GM19351 (cell line): ENCODE results near the gene MDN1.
A peak's percentile ranks its signal among the peaks of the same experiment; 100 is the strongest.
"Not testable (repeated sequence)": the region's sequence is repeated elsewhere in the genome, so short reads cannot be mapped to it uniquely, and the experiment has no call there.

Experiments used
- ATAC-seq: cut with Tn5 transposase; IDR thresholded peaks from one replicate; pipeline ENCODE4 v1.9.1; 2021; ENCODE audit warnings: mild to moderate bottlenecking, moderate library complexity; ENCODE audit not compliant: unreplicated experiment

MDN1 gene

DNA sequence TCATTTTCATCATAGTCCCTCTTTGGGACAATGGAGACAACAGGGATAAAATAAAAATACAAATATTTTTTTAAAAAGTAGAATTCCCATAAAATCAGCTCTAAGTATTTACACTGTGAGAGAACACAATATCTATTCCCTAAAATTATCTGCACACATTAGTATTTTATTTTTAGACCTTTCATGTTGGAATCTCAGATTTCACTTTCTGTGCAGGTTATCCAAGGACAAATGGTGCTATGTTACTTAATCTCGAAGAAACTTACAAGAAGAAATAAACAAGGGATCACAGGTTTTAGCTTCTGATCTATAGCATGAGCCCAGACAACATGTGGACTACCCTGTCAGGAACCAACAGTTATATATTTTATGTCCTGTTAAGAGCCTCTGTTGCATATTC lies 158.0 kb downstream of the MDN1 start:
- ATAC-seq, result no peak

DNA sequence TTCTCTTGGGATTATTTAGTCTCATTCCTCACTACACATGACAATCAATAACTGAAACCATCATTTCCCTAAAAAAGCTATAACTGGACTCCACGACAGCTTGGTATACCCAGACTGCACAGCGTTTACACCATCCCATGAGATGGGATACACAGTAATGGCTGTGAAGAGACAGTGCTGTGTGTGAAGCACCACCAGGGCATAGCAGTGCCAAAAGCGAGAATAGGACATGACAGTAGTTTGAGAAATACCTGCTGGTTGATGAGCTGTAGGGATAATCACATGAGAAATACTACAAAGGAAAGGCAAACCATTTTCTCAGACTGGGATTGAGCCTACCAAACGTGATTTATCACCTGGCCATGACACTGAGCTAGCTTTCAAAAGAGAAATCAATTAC lies 158.6 kb downstream of the MDN1 start:
- no peak for ATAC-seq

DNA sequence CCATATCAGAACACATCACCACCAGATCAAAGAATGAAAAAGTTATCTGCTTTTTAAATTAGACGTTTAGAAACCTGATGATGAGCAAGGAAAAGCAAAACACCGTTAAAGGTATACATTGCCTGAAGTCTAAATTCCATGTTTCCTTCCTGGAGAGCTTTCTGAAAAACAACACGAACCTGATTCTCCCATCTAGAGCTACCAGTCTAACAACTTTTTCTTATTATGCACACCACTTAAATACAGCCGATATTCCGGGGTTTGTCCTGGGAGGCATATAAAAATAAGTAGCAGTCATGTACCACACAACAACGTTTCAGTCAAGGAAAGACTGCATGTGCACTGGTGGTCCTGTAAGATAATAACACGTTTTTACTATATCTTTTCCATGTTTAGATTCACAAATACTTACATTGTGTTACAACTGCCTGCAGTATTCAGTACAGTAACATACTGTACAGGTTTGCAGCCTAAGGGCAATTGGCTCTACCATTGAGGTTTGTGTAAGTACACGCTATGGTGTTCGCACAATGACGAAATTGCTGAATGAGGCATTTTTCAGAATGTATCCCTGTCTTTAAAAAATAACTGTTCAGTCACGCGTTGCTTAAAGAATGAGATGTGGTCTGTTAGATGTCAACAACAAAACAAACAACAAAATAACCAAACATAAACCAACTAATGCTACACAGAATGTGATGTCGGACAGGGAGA lies 162.0 kb downstream of the MDN1 start:
- ATAC-seq, result no peak

DNA sequence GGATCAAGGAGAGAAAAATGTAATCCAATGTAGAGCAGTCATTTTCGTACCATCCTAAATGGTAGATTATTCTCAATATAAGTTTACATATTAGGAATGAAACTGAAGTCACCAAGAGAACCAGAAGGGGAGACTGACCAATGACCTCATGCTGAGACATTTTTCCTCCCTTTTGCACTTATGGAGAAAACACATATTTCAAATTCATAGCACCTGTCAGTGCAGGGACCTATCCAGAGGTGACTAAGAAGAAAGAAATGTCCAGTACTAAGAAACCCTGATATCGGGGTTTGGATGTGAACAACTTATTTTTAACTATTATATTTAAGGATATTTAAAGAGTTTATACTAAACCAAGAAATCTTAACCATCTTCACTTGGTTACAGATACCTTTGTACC lies 164.5 kb downstream of the MDN1 start:
- ATAC-seq, result no peak

DNA sequence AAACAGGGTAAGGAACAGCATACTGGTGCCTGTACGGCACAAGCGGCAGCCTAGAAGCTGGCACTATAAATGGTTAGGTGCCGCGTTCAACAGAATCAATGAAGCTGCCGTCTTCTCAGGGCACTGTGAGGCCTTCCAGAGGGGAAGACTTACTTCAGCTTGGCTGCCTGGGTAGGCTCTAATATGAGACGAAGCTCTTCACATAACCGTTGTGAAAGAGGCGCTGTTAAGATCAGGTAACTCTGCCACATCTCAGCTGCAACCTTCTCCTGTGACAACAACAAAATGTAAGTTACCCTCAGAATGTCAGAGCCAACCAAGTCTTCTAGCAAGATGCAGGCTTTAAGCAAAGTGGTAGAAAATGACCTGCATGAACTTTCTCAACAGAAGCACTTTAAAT lies 169.0 kb downstream of the MDN1 start:
- no peak for ATAC-seq

DNA sequence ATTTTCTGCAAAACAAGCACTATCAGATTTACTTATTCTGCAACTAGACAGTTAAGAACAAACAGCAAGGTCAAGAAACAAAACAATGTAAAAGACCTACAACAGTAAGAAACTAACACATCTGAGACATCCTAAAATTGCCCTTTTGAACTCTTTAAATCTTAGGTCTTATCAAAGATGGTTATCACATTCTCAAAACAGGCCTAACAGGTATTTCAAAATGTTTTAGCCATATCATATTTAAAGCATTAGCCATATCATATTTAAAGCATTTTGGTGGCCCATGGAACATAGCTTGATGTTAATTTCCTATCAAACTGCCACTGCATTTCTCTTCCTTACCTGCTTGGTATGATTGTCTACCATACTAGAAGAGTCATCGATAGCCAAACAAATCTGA lies 169.9 kb downstream of the MDN1 start:
- ATAC-seq, result no peak

DNA sequence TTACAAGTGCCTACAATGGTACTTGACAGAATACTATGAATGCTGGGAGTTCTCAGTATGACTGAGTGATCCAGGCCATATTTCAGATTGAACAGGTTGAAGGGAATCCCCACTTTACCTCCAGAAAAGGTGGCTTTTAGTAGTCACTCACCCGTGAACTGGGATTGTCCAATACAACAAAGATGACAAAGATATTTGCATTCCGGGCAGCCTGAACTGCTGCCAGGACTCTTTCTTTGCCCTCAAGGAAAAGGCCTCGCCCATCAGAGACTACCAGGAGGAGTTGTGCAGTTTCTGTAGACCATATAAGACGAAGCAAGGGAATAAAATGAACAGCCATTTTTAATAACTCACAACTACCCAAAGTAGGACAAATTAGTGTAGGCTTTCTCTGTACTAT lies 174.7 kb downstream of the MDN1 start:
- no peak for ATAC-seq

DNA sequence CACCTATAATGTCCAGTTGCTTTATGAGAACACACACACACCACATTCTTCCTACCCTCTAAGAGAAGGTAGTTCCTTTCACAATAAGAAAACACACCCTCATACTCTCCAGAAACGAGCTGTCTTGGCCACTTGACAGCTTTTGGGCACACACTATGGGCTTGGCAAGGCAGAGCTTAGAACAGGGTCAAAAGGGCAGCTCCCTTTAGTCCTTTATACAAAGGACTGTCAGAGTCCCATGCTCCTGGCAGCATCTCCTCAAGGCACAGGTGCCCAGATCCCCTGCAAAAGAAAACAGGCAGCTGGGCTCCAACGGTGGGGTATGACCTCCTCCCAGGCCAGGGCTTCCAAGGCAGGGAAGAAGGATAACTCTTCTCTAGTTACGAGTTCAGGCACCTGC lies 176.2 kb downstream of the MDN1 start:
- ATAC-seq, result no peak

DNA sequence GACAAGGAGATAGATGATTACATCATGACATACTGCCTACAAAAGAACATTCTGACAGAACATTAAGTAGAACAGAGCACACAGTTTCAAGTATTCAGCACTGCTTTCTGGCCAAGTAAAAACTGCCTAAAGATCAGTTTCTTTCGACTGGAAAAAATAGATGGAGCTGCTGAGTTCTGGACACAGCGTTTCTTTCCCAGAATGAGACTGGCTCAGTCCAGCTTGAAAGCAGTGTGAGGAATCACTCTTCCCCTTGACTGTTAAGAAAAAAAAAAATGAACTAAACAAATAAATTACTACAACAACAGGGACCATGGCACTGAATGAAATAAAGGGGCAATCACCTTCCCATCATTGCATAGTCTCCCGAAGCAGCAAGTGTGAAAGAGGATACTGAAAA lies 176.6 kb downstream of the MDN1 start:
- no peak for ATAC-seq

DNA sequence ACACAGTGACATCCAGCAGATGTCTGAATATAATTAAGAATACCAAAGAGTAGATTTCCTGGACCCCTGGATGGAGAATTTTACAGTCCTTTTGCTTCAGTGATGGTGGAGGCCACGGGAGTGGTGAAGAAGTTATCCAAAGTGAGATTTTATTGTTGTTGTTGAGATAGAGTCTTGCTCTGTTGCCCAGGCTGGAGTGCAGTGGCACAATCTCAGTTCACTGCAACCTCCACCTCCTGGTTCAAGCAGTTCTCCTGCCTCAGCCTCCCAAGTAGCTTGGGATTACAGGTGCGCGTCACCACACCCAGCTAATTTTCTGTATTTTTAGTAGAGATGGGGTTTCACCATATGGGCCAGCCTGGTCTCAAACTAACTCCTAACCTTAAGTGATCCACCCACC lies 178.0 kb downstream of the MDN1 start:
- ATAC-seq, result not testable (repeated sequence)

DNA sequence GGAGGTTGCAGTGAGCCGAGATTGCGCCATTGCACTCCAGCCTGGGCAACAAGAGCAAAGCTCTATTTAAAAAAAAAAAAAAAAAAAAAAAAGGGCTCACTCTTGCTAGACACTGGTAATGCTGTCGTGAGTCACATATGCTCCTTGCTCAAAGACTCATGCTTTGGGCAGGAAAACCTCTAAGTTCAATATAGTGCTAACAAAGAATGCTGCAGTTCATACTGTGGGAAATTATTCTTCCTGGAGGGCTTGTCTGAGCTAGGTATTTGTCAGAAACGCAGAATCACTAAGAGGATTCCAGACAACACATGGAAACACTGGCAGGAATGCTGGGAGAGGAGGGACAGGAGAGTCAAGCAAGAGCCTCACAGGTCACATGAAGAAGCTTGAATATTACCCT lies 178.8 kb downstream of the MDN1 start:
- no peak for ATAC-seq

DNA sequence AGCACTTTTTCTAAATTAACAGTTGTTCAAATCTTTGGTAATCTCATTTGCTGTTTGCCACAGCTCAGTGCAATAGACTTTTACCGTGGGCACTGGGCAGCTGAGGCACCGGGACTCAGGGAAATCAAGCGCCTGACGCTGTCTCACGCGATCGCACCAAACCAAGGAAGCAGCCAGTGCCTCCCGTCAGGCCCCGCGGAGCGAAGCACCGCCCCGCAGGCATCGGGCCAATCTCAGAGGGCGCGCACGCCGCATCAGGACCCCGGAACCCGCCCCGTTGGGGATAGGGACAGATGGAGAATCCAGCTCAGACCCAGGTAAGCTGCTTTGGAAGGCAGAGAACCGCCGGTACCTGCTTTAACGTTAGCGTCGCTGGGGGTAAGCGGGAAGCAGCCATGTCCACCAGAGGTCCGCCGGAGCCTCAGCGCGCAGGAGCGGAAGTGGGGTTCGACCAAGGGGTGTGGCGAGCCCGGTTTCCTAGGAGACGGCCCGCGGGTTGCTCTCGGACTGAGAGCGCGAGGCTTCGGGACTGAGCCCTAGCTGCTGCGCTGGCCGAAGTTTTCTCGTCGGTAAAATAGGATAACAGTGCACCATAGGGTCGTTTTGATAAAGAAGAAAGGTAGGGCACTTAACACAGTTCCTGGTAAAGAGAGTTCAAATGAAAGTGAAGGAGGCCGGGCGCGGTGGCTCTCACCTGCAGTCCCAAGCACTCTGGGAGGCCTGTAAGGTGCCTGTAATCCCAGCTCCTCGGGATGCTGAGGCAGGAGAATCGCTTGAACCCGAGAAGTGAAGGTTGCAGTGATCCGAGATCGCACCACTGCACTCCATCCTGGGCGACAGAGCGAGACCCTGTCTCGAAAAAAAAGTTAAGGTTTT lies 181.0 kb downstream of the MDN1 start, which contains the start of gene LYRM2:
Gene LYRM2, minus strand, starts transcription at position 428 of the 876 bp plus-strand sequence. Its CDS starts 31 bp downstream, at position 397.
- ATAC-seq, result peak; percentile 97

DNA sequence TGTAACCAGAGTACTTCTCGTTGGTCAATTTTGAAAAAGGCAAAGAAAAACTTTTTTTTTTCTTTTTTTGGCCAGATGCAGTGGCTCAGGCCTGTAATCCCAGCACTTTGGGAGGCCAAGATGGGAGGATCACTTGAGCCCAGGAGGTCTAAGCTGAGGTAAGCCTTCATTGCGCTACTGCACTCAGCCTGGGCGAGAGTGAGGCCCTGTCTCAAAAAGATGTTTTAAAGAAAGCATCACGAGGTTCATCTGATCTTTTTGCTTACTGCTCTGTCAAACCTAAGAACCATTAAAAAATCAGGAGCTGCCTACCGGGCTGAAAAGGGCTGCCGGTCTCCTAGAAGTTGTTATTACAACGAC lies 181.7 kb downstream of the MDN1 start:
- ATAC-seq, result peak; percentile 19

DNA sequence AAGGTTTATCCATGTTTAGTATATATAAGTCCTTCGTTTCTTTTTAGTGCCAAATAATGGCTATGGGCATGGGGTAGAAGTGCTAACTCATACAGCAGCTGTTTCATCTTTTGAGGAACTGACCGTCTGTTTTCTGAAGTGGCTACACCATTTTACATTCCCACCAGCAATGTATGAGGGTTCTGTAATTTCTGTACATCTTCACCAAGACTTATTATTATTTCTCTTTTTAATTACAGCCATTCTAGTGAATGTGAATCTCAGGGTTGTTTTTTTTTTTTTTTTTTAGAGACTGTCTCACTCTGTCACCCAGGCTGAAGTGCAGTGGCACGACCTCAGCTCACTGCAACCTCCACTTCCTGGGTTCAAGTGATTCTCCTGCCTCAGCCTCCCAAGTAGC lies 183.2 kb downstream of the MDN1 start:
- not testable (repeated sequence) for ATAC-seq

DNA sequence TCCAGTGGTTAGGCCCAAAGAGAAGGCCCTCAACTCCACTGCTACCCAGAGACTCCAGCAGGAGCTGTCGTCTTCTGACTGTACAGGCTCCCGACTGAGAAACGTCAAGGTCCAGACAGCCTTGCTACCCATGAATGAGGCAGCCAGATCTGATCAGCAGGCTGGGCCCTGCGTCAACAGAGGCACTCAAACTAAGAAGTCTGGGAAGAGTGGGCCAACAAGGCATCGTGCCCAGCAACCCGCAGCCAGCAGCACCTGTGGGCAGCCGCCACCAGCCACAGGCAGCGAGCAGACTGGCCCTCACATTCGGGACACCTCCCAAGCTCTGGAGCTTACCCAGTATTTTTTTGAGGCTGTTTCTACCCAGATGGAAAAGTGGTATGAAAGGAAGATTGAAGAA lies 189.1 kb downstream of the MDN1 start:
- ATAC-seq, result no peak

DNA sequence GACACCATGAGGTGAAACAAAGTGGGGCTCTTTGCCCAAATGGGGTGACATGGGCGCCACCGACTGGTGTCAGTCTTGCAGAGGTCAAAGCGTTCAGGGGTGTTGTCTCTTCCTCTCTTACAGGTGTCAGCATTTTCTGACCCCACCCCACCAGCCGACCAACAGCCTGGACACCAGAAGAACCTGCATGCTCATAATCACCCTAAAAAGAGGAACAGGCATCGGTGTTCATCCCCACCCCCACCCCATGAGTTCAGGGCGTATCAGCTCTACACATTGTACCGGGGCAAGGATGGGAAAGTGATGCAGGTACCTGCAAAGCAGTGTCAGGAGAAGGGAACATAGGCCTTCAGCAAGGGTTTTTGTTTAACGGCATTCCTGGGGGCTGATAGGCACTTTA lies 195.8 kb downstream of the MDN1 start:
- no peak for ATAC-seq

DNA sequence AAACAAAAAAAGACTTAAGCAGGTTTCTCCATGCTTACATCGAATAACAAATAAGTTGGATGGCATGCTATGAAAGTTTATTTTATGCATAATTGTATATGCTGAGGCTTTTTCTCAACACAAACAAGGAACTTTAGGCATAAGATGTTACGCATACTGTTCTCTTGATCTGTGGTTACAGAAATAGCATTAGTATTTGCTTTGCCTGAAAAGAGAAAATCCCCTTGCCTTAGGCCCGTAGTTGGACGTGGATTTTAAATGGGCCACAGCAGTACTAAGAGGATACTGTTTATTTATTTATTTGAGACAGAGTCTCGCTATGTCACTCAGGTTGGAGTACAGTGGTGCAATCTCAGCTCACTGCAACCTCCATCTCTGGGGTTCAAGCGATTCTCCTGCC lies 200.0 kb downstream of the MDN1 start:
- ATAC-seq, result no peak

DNA sequence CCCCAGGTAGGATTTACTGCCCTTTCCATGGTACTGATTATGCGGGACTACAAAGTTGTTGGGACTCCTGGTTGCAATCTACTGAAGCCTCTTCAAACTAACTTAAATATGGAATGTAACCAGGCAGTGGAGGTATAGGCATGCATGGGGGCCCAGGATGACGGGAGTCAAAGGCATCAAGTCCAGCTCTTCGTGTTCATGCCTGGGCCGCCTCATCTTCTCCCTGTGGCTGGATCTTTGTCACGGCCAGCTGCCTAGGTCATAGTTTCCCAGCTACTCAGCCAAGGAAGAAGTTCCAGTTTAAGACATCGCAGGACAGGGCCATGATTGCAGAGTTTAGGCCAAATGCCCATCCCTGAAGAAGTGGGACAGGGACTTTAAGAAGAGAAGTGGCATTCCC lies 201.6 kb downstream of the MDN1 start:
- ATAC-seq, result no peak

DNA sequence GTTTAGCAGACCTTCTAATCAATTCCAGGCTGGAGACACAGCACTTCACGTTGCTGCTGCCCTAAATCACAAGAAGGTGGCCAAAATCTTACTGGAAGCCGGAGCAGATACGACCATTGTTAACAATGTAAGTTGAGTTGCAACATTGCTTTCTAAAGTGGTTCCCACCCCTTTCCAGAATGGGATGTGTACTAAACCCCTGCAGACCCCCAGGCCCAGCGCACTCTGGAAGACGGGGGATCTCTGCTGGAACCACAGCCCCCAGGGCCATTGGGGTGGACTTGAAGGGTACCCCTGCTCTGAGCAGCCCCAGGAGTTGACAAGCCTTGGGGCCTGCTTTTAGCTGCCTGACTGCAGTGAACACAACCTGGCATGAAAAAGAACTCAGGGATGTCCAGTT lies 203.1 kb downstream of the MDN1 start:
- no peak for ATAC-seq

DNA sequence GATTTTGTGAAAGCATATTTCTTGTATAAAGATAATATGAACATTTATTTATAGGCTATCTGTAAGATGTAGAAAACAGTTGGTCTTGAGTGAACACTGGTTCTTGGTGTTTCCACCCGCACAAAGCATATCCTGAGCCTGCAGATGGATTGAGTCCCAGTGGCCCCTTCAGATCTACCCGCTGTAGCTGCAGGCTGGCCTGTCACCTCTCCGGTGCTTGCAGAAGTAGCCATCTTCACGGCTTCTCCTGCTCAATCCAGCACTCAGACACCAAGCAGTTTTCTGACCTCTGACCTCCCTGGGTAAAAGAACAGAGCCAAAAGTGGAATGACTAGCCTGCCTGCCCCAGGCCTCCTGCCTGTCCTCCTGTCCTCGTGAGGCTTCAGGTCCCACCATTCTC lies 203.7 kb downstream of the MDN1 start:
- ATAC-seq, result no peak

DNA sequence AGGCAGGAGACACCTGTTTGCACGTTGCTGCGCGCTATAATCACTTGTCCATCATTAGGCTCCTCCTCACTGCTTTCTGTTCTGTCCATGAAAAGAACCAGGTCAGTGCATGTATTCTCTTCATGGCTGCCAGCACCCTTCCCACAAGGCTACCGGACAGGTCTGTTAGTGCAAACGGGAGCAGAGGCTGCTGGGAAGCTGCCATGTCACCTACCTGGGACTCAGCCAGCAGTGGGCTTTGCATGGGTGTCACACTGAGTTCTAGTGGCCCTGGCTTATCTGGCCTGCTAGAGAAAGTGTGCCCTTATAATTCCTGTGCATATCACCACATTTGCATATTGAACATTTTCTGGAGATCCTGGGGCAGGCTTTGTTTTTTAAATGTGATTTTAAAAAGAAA lies 205.8 kb downstream of the MDN1 start:
- no peak for ATAC-seq

DNA sequence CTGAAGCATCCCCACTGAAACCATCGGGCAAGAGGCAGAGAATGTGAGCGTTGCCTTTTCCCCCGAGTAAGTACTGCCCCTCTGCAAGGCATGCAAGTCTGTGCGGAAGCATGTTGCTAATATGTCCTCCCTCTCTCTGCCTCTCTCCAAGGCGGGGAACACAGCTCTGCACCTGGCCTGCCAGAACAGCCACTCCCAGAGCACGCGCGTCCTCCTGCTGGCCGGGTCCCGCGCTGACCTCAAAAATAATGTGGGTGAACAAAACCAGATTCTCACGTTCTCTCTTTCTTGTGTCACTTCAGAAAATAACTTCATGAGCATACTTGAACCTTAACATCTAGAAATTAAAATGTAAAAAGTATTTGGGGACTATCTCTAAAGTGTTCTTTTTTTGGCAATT lies 207.5 kb downstream of the MDN1 start:
- no peak for ATAC-seq
